ENCODE data around the gene IL4R. TPM values are rescaled to one million over a fixed set of nuclear protein-coding genes. Genes with fewer than 3 reads are reported as not detected.

IL4R gene
- total RNA-seq, 1 experiment from 2014 or later, result 28.6 TPM

GRCh38 chr16:27349276-27349675 is 35.5 kb downstream of the IL4R start:
- H3K4me1 ChIP-seq (ENCODE audit: insufficient read depth, low read length), result no peaks in the 10 kb centered on the region
- H2BK15ac ChIP-seq (ENCODE audit: low read depth, low read length), result no peak overlapping the region
- H2BK5ac ChIP-seq (ENCODE audit: insufficient read length, low read length), result no peak overlapping the region
- peaks cover 7% of the 10 kb centered on the region for H3K9me3 ChIP-seq (ENCODE audit: control insufficient read depth, low read depth, low read length)
- no peak overlapping the region for H4K5ac ChIP-seq (ENCODE audit: insufficient read length, low read depth, low read length)
- H3K79me1 ChIP-seq (ENCODE audit: insufficient read depth, low read depth, low read length, poor library complexity, severe bottlenecking), result no peaks in the 10 kb centered on the region
- H3K4me3 Mint-ChIP-seq, result no peak overlapping the region
- H3K4ac ChIP-seq (ENCODE audit: low read depth, low read length), result no peak overlapping the region
- 100% methylated on average over 1 of the region's 3 CpGs for WGBS (ENCODE audit: extremely low coverage, insufficient read length, low lambda C conversion rate)
- H4K91ac ChIP-seq (ENCODE audit: insufficient read length, low read depth, low read length), result no peak overlapping the region
- H2BK12ac ChIP-seq (ENCODE audit: insufficient read length, low read depth, low read length), result no peak overlapping the region
- no peak overlapping the region for H3K27ac ChIP-seq (ENCODE audit: insufficient read length, low read depth, low read length)
- no peak overlapping the region for H2BK120ac ChIP-seq (ENCODE audit: low read depth, low read length, poor library complexity, severe bottlenecking)
- no peaks in the 10 kb centered on the region for H3K23me2 ChIP-seq (ENCODE audit: insufficient read length, low read depth, low read length, poor library complexity, severe bottlenecking)
- no peaks in the 10 kb centered on the region for H4K20me1 ChIP-seq (ENCODE audit: control insufficient read depth, insufficient read depth, insufficient read length)
- H3K9me3 Mint-ChIP-seq, result no peaks in the 10 kb centered on the region
- no peak overlapping the region for H4K8ac ChIP-seq (replicated peaks; ENCODE audit: insufficient read length, low read depth, low read length)
- no peak overlapping the region for H2BK20ac ChIP-seq (ENCODE audit: low read depth, low read length, poor library complexity, severe bottlenecking)
- H3K36me3 Mint-ChIP-seq (ENCODE audit: insufficient read depth in 1 of 3, low read depth in 3 of 3), result peaks cover 27 to 53% (median 43%) of the 10 kb centered on the region in 3 experiments
- no peak for DNase-seq
- H3K27me3 ChIP-seq (ENCODE audit: insufficient read depth, low read length), result no peaks in the 10 kb centered on the region
- no peaks in the 10 kb centered on the region for H3K79me2 ChIP-seq (ENCODE audit: insufficient read depth, low read length)
- no peak overlapping the region for H2AFZ ChIP-seq (ENCODE audit: low read length)
- H3K23ac ChIP-seq (ENCODE audit: insufficient read length, low read depth, low read length), result no peak overlapping the region
- peak overlapping the region in 1 of 3 experiments; percentile 85; a peak in 2 of 7 replicates for H3K27ac Mint-ChIP-seq
- no peak overlapping the region for H3K4me2 ChIP-seq (ENCODE audit: insufficient read depth, insufficient read length, low read length)
- H3T11ph ChIP-seq (ENCODE audit: low read length), result no peak overlapping the region
- TF ChIP-seq CTCF (conservative IDR thresholded peaks at IDR 0.05), result no peak
- peak overlapping the region; percentile 35 for H3K18ac ChIP-seq (ENCODE audit: insufficient read length, low read depth, low read length)
- peaks cover 6 to 9% of the 10 kb centered on the region in 2 experiments; a peak in 3 of 4 replicates for H3K4me1 Mint-ChIP-seq
- H2AK5ac ChIP-seq (ENCODE audit: insufficient read length, low read length), result no peak overlapping the region
- H3K27me3 Mint-ChIP-seq (ENCODE audit: low read depth), result no peaks in the 10 kb centered on the region
- H3K9ac ChIP-seq (ENCODE audit: extremely low read depth, insufficient read length, low read length), result no peak overlapping the region
- no peak overlapping the region for H3K56ac ChIP-seq (ENCODE audit: insufficient read length, low read depth, low read length)
- no peak overlapping the region for H3K14ac ChIP-seq (ENCODE audit: insufficient read depth, low read length)
